HG03175 (cell line): ENCODE results near the gene HLA-F.

Experiments used
- ATAC-seq: cut with Tn5 transposase; IDR thresholded peaks from one replicate; pipeline ENCODE4 v1.9.1; 2021; ENCODE audit warnings: mild to moderate bottlenecking, moderate library complexity; ENCODE audit not compliant: unreplicated experiment

Gene HLA-F

DNA sequence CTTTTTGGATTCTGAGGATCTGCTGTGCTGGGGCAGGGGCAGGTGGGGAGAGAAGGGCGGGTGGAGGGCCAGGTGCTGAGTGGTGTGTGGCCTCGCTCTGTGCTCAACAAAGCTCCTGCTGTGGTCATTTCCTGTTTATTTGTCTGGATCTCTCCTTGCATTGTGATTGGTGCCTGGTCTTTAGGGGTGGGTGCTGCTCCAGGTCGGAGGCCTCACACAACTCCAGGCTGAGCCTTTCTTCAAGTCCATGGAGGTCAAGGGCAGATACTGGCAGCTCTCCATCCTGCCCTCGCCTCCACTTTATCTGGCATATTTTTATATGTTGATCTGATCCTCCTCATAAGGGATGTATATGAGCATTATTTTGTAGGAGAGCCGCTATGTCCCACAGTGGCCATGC lies 36.2 kb downstream of the HLA-F start:
- no peak for ATAC-seq

GRCh38 chr6:29760328-29760727 lies 37.1 kb downstream of the HLA-F start:
- no peak for ATAC-seq

DNA sequence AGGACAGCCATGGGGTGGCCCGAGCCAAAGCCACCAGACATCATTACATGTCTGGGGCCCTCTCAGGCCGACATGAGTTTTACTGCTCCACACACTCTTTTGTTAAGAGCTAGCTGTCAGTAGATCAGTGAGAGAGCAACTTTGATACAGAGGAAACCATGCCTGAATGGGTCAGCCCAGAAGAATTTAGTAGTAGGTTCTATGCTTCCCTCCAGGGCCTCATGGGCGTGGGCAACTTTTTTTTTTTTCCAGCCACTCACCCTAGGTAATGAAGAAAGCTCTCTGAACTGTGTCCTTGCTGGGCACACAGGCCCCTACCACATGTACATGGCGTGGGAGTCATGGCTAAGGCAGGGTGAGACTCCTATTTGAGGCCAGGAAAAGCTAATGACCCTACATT lies 38.8 kb downstream of the HLA-F start:
- ATAC-seq, result no peak

DNA sequence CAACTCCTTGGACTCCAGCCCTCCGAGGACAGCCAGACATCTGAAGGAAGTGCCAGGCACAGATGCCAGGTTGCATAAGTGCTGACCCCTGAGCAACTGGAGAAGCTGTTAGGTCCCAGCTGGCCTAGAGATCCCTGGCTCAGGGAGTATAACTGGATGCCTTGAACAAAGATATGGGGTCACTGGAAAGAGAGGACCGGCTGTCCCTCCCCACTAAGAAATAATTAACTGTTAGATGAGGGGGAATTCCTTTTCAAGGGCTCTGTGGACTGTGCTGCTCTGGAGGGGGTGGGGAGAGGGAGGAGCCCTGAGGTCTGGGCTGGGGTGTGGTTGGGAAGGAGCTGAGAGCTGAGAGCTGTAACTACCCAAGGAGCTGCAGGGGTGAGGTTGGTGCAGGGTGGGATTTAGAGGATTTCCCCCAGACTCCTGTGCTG lies 39.6 kb downstream of the HLA-F start:
- ATAC-seq, result no peak

DNA sequence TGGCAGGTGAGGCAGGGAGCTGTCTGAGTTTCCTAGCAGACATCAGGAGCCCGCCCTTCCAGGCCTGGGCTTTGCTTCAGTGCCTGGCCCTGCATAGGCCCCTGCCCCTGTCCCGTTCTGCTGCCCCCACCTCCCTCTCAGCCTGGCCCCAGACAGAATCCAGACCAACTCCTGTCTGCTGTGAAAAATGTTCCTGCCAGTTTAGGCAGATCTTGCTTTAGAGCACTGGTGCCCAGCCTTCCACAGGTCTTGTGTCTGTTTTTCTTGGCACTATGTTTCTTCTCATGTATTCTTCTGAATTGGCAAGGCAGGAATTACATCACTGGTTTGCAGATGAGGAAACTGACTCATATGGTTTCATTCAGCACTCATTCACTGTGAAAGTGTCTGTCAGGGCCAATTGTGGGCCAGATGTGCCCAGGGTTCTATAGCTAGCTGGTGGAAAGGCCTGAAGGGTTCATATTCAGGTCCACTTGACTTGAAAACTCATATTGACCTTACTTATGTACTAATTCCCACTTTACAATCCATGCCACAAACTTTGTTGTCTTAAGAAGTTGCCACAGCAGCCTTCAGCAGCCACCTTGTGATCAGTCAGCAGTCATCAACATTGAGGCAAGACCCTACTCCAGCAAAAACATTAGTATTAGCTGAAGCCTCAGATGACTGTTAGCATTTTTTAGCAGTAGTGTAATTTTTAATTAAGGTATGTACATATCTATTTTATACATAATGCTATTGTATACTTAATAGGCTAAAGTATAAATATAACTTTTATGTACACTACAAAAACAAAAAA lies 40.5 kb downstream of the HLA-F start:
- no peak for ATAC-seq

DNA sequence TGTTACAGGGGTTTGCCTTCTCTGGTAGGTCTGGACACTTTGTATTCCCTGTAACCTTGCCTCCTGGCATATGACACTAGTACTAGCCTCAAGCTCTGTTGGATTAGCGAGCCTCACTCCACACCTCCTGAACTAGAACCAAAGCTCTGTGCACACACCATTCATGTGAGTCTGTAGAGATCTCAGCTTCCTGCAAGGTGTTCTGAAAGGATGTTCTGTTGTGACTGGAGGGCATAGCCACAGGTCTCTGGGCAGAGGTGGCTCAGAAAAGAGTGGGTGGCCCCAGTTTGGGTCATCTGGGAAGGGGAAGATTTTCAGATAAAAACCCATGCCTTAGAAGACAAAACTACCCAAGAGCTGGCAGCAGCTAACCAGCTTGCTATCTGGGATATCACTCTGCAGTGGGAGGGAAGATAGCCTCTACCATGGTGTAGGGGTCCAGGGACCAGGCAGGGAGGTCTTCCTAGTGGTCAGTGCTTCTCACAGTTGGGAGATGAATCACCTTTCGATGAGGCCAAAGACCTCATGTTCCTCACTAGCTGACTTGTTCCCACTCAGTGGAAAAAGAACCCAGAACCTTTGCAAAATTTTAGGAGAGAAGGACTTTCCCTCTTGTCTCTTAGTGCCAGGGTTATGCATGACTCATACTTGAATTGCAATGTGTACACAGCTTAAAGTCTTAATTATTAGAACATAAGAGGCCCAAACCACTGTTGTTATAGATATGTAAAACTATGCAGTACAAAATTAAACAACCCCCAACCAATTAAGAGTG lies 41.4 kb downstream of the HLA-F start:
- no peak for ATAC-seq

DNA sequence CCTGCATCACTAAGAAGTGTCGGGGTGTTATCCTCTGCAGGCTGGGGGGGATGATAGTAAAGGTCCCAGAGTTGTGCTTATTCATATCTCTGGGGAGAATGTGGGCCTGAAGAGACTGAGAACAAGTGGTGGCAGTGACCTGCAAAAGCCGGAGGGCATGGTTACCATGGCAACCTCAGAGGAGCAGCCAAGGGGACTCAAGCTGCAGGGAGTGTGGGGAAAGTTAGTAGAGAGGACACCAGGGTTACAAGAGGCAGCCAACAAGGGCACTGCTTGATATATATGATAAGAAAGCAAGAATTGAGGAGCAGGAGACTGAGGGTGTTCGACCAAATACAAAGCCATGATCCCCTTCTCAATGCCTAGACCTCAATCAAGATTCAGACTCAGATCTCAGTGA lies 46.1 kb downstream of the HLA-F start:
- ATAC-seq, result no peak

DNA sequence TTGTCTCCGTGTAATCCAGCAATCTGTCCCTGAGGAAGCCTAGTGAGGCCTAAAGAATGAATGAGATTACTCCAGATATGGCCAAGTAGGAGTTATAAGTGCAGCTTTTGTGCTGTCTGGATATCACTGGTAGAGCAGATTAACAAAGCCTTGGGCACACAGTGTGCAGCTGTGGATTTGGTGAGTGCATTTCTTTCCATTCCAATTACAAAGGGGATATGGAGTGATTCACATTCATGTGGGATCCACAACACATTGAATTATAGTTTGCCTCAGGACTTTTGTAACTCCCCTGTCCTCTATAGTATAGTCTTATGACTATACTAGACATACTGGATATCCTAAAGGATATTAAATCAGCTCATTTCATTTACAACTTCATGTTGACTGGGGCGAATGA lies 47.1 kb downstream of the HLA-F start:
- no peak for ATAC-seq

DNA sequence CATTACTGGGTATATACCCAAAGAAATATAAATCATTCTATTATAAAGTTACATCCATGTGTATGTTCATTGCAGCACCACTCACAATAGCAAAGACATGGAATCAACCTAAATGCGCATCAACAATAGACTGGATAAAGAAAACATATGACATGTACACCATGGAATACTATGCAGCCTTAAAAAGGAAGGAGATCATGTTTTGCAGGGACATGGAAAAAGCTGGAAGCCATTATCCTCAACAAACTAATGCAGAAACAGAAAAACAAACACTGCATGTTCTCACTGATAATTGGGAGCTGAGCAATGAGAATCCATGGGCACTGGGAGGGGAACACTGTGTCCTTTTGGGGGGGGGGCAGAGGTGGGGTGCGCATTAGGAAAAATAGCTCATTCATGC lies 53.5 kb downstream of the HLA-F start:
- no peak for ATAC-seq
